Stimulated activated CD4-positive, alpha-beta T cell treated with anti-CD3 and anti-CD28 coated beads, Interleukin-15, amount 100 ng/mL, for 48 hours (primary cell): ENCODE measurements around the gene C3.
"Not testable (repeated sequence)": the region's sequence is repeated elsewhere in the genome, so short reads cannot be mapped to it uniquely, and the experiment has no call there.

Experiments used
- DNase-seq, 2 donors: peaks; one replicate each; pipeline ENCODE4 v3.0.0-alpha.2; 2020; ENCODE audit warnings: low read depth in 2 of 2

C3 gene

GRCh38 chr19:6693056-6693471 is 27.4 kb downstream of the C3 start:
- DNase-seq, result no peak

GRCh38 chr19:6692027-6692426 is 28.4 kb downstream of the C3 start:
- DNase-seq, result no peak

GRCh38 chr19:6691342-6691741 is 29.1 kb downstream of the C3 start:
- no peak for DNase-seq

GRCh38 chr19:6690160-6690885 is 30.1 kb downstream of the C3 start:
- no peak for DNase-seq

GRCh38 chr19:6687114-6687513 is 33.3 kb downstream of the C3 start:
- no peak for DNase-seq

GRCh38 chr19:6686628-6686975 is 33.8 kb downstream of the C3 start:
- no peak for DNase-seq

GRCh38 chr19:6685962-6686627 is 34.4 kb downstream of the C3 start:
- no peak for DNase-seq

GRCh38 chr19:6685482-6685881 is 35.0 kb downstream of the C3 start:
- no peak for DNase-seq

- DNase-seq, result no peak
Observed at GRCh38 chr19:6683971-6684370, 36.5 kb downstream of the C3 start.

GRCh38 chr19:6682607-6683128 is 37.8 kb downstream of the C3 start:
- DNase-seq, result no peak

GRCh38 chr19:6680141-6680540 is 40.3 kb downstream of the C3 start:
- no peak for DNase-seq

GRCh38 chr19:6679139-6679538 is 41.3 kb downstream of the C3 start:
- no peak for DNase-seq

GRCh38 chr19:6678690-6679109 is 41.8 kb downstream of the C3 start:
- peak; percentile 75 to 76 for DNase-seq

- DNase-seq, result peak in 1 of 2 donors; percentile 73
Observed at GRCh38 chr19:6677883-6678689, 42.4 kb downstream of the C3 start.

- no peak for DNase-seq
Observed at GRCh38 chr19:6677495-6677882, 43.0 kb downstream of the C3 start.

- no peak for DNase-seq
Observed at GRCh38 chr19:6676288-6676687, 44.2 kb downstream of the C3 start.

GRCh38 chr19:6674868-6675305 is 45.6 kb downstream of the C3 start:
- peak; percentile 92 to 93 for DNase-seq

- not testable (repeated sequence) for DNase-seq
Observed at GRCh38 chr19:6674408-6674807, 46.0 kb downstream of the C3 start.

- DNase-seq, result no peak
Observed at GRCh38 chr19:6672693-6673290, 47.7 kb downstream of the C3 start.

- no peak for DNase-seq
Observed at GRCh38 chr19:6671960-6672359, 48.5 kb downstream of the C3 start.

GRCh38 chr19:6668691-6669090 is 51.8 kb downstream of the C3 start:
- no peak for DNase-seq

- peak in 1 of 2 donors; percentile 22 for DNase-seq
Observed at GRCh38 chr19:6667114-6667627, 53.3 kb downstream of the C3 start.
